ENCODE data around the gene BCKDHB.

BCKDHB gene

GRCh38 chr6:80250391-80250997 lies 144.0 kb downstream of the BCKDHB start:
- TF ChIP-seq TCF12 (IDR thresholded peaks at IDR 0.05; ENCODE audit: low read depth): no peak
- TF ChIP-seq MAX (IDR thresholded peaks at IDR 0.05): no peak
- TF ChIP-seq YY1 (IDR thresholded peaks at IDR 0.05; ENCODE audit: low read depth): no peak
- no peak for TF ChIP-seq EGR1 (IDR thresholded peaks at IDR 0.05)
- no peak for TF ChIP-seq REST (IDR thresholded peaks at IDR 0.05; ENCODE audit: low read depth)
- no peak for TF ChIP-seq RAD21 (IDR thresholded peaks at IDR 0.05; ENCODE audit: low read depth)
- TF ChIP-seq FOXM1 (IDR thresholded peaks at IDR 0.05; ENCODE audit: borderline replicate concordance, low read depth): no peak
- TF ChIP-seq TEAD4 (IDR thresholded peaks at IDR 0.05): no peak
- TF ChIP-seq CEBPB (IDR thresholded peaks at IDR 0.05): no peak
- no peak for TF ChIP-seq CREB1 (IDR thresholded peaks at IDR 0.05; ENCODE audit: low read depth)
- no peak for TF ChIP-seq ZBTB7A (IDR thresholded peaks at IDR 0.05; ENCODE audit: low read depth)
- TF ChIP-seq TAF1 (IDR thresholded peaks at IDR 0.05; ENCODE audit: low read depth): no peak
- no peak for TF ChIP-seq EP300 (IDR thresholded peaks at IDR 0.05; ENCODE audit: borderline replicate concordance)
- TF ChIP-seq USF1 (IDR thresholded peaks at IDR 0.05): no peak
- no peak for TF ChIP-seq NFIC (IDR thresholded peaks at IDR 0.05)

GRCh38 chr6:80251321-80251720 lies 144.8 kb downstream of the BCKDHB start:
- no peak for TF ChIP-seq TCF12 (IDR thresholded peaks at IDR 0.05; ENCODE audit: low read depth)
- no peak for TF ChIP-seq ZBTB7A (IDR thresholded peaks at IDR 0.05; ENCODE audit: low read depth)
- no peak for TF ChIP-seq CEBPB (IDR thresholded peaks at IDR 0.05)
- no peak for TF ChIP-seq EGR1 (IDR thresholded peaks at IDR 0.05)
- no peak for TF ChIP-seq FOXM1 (IDR thresholded peaks at IDR 0.05; ENCODE audit: borderline replicate concordance, low read depth)
- TF ChIP-seq CREB1 (IDR thresholded peaks at IDR 0.05; ENCODE audit: low read depth): no peak
- TF ChIP-seq RAD21 (IDR thresholded peaks at IDR 0.05; ENCODE audit: low read depth): no peak
- no peak for TF ChIP-seq TEAD4 (IDR thresholded peaks at IDR 0.05)

- TF ChIP-seq CEBPB (IDR thresholded peaks at IDR 0.05) (no peak), TAF1 (IDR thresholded peaks at IDR 0.05; ENCODE audit: low read depth) (no peak), ZBTB7A (IDR thresholded peaks at IDR 0.05; ENCODE audit: low read depth) (no peak), REST (IDR thresholded peaks at IDR 0.05; ENCODE audit: low read depth) (no peak), RAD21 (IDR thresholded peaks at IDR 0.05; ENCODE audit: low read depth) (no peak), YY1 (IDR thresholded peaks at IDR 0.05; ENCODE audit: low read depth) (no peak), TEAD4 (IDR thresholded peaks at IDR 0.05) (no peak), FOXM1 (IDR thresholded peaks at IDR 0.05; ENCODE audit: borderline replicate concordance, low read depth) (no peak), MAX (IDR thresholded peaks at IDR 0.05) (no peak), TCF12 (IDR thresholded peaks at IDR 0.05; ENCODE audit: low read depth) (no peak), NFIC (IDR thresholded peaks at IDR 0.05) (no peak), USF1 (IDR thresholded peaks at IDR 0.05) (no peak)
These were observed 148.2 kb downstream of the BCKDHB start for GRCh38 chr6:80254716-80255115.

- TF ChIP-seq REST (IDR thresholded peaks at IDR 0.05; ENCODE audit: low read depth): no peak
- no peak for TF ChIP-seq ZBTB7A (IDR thresholded peaks at IDR 0.05; ENCODE audit: low read depth)
- no peak for TF ChIP-seq CREB1 (IDR thresholded peaks at IDR 0.05; ENCODE audit: low read depth)
- no peak for TF ChIP-seq YY1 (IDR thresholded peaks at IDR 0.05; ENCODE audit: low read depth)
- TF ChIP-seq TEAD4 (IDR thresholded peaks at IDR 0.05): no peak
These were observed 150.2 kb downstream of the BCKDHB start for GRCh38 chr6:80256691-80257090.

Data from Ishikawa (cell line).